Measurements from ENCODE around the gene RAB5A. TPM values are rescaled to one million over a fixed set of nuclear protein-coding genes. Genes with fewer than 3 reads are reported as not detected.

RAB5A gene
- total and polyA plus RNA-seq, 2 experiments from 2014 or later: 110 to 128 TPM

- no peaks in the 10 kb centered on the region for H3K27me3 ChIP-seq (ENCODE audit: insufficient read depth)
These were observed 45.6 kb upstream of the RAB5A start for GRCh38 chr3:19901337-19901736.

More at GRCh38 chr3:19901337-19901736, 45.6 kb upstream of the RAB5A start:
- Histone ChIP-seq H3K9me2 (ENCODE audit: insufficient read depth) (no peaks in the 10 kb centered on the region), H3K79me2 (replicated peaks; ENCODE audit: insufficient read depth) (no peaks in the 10 kb centered on the region), H3K36me3 (ENCODE audit: insufficient read depth) (no peaks in the 10 kb centered on the region), H3F3A (replicated peaks; ENCODE audit: low read depth) (no peaks in the 10 kb centered on the region), H3K4me3 (no peak overlapping the region), H3K4me1 (ENCODE audit: insufficient read depth) (0 out of 2 replicates have a peak, but pooled peaks cover 8% of the 10 kb centered on the region), H2AFZ (no peak overlapping the region), H3K27ac (ENCODE audit: low read depth) (no peak overlapping the region), H3K4me2 (no peak overlapping the region), H4K20me1 (replicated peaks; ENCODE audit: insufficient read depth) (no peaks in the 10 kb centered on the region)
- DNase-seq (ENCODE audit: low spot score): no peak
- peaks cover 1% of the 10 kb centered on the region for H3K27me3 Mint-ChIP-seq (ENCODE audit: insufficient read depth, low read depth, poor library complexity)
- no peak overlapping the region for H3K4me3 Mint-ChIP-seq
- peaks cover 7% of the 10 kb centered on the region; the same call in 2 of the 3 replicates for H3K4me1 Mint-ChIP-seq
- ATAC-seq: no peak
- 0 out of 3 replicates have a peak, but pooled peaks cover 3% of the 10 kb centered on the region for H3K9me3 Mint-ChIP-seq
- TF ChIP-seq EZH2 (IDR thresholded peaks at IDR 0.05; ENCODE audit: low read depth, unreplicated experiment): no peak
- no peak for TF ChIP-seq CREB1 (CRISPR knock-in tag; IDR thresholded peaks at IDR 0.05; ENCODE audit: low read depth)
- no peak for TF ChIP-seq POLR2AphosphoS5 (IDR thresholded peaks at IDR 0.05; ENCODE audit: low read depth)
- TF ChIP-seq ZNF462 (CRISPR knock-in tag; IDR thresholded peaks at IDR 0.05): no peak
- no peak for TF ChIP-seq ZNF114 (CRISPR knock-in tag; IDR thresholded peaks at IDR 0.05)
- no peak for TF ChIP-seq ETS1 (IDR thresholded peaks at IDR 0.05)
- no peak for TF ChIP-seq EZH2phosphoT487 (IDR thresholded peaks at IDR 0.05; ENCODE audit: unreplicated experiment)
- no peak for TF ChIP-seq ZNF331 (CRISPR knock-in tag; IDR thresholded peaks at IDR 0.05; ENCODE audit: low read depth)
- TF ChIP-seq, protein P1, sequence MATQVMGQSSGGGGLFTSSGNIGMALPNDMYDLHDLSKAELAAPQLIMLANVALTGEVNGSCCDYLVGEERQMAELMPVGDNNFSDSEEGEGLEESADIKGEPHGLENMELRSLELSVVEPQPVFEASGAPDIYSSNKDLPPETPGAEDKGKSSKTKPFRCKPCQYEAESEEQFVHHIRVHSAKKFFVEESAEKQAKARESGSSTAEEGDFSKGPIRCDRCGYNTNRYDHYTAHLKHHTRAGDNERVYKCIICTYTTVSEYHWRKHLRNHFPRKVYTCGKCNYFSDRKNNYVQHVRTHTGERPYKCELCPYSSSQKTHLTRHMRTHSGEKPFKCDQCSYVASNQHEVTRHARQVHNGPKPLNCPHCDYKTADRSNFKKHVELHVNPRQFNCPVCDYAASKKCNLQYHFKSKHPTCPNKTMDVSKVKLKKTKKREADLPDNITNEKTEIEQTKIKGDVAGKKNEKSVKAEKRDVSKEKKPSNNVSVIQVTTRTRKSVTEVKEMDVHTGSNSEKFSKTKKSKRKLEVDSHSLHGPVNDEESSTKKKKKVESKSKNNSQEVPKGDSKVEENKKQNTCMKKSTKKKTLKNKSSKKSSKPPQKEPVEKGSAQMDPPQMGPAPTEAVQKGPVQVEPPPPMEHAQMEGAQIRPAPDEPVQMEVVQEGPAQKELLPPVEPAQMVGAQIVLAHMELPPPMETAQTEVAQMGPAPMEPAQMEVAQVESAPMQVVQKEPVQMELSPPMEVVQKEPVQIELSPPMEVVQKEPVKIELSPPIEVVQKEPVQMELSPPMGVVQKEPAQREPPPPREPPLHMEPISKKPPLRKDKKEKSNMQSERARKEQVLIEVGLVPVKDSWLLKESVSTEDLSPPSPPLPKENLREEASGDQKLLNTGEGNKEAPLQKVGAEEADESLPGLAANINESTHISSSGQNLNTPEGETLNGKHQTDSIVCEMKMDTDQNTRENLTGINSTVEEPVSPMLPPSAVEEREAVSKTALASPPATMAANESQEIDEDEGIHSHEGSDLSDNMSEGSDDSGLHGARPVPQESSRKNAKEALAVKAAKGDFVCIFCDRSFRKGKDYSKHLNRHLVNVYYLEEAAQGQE (IDR thresholded peaks at IDR 0.05; ENCODE audit: unreplicated experiment): no peak
- TF ChIP-seq STAT1 (IDR thresholded peaks at IDR 0.05; ENCODE audit: unreplicated experiment): no peak
- no peak for TF ChIP-seq CTCF (conservative IDR thresholded peaks at IDR 0.05; ENCODE audit: low read depth in 2 of 2)
- TF ChIP-seq NANOG (IDR thresholded peaks at IDR 0.05; ENCODE audit: borderline replicate concordance): no peak
- no peak for TF ChIP-seq JUNB (IDR thresholded peaks at IDR 0.05; ENCODE audit: unreplicated experiment)
- H3K36me3 Mint-ChIP-seq (ENCODE audit: low read depth): no peaks in the 10 kb centered on the region
- H3K27ac Mint-ChIP-seq: no peak overlapping the region; the same call in 1 of the 2 replicates

All from GM23338 (cell line).